Measurements from ENCODE around the gene PRDM16. TPM values are rescaled to one million over a fixed set of nuclear protein-coding genes. Genes with fewer than 3 reads are reported as not detected.

Gene PRDM16
- polyA plus RNA-seq, 1 of the 3 experiments (the other 2 are of a cell fraction) = not detected

GRCh38 chr1:3457910-3458883 is 389.2 kb downstream of the PRDM16 start:
- Histone ChIP-seq H3K27ac (ENCODE audit: low read depth in 2 of 2, low read length in 1 of 2) (no peak overlapping the region; a peak in 1 of 4 replicates), H3K4me1 (ENCODE audit: control insufficient read depth in 1 of 2, insufficient read depth in 2 of 2, low read depth in 1 of 2, low read length in 1 of 2) (peaks cover 0 to 33% of the 10 kb centered on the region in 2 experiments; a peak in 1 of 4 replicates), H3K79me2 (ENCODE audit: insufficient read depth) (no peaks in the 10 kb centered on the region), H2AFZ (ENCODE audit: low read depth) (no peak overlapping the region), H3F3A (replicated peaks; ENCODE audit: insufficient read depth) (no peaks in the 10 kb centered on the region), H3K4me3 (ENCODE audit: low read depth in 2 of 2, low read length in 1 of 2) (no peak overlapping the region), H3K4me2 (no peak overlapping the region), H4K20me1 (ENCODE audit: insufficient read depth) (no peaks in the 10 kb centered on the region), H3K27me3 (ENCODE audit: insufficient read depth) (no peaks in the 10 kb centered on the region), H3K9me2 (no peaks in the 10 kb centered on the region), H3K9me3 (no peaks in the 10 kb centered on the region), H3K9ac (no peak overlapping the region), H3K36me3 (replicated peaks in 1 of 2; ENCODE audit: control insufficient read depth in 1 of 2, insufficient read depth in 2 of 2, low read length in 1 of 2) (no peaks in the 10 kb centered on the region)
- ChIA-PET POLR2A (no interaction called here), CTCF (interaction anchor here (0.6 to 3.7 kb wide), 5 partner anchors 26 to 1088 kb away, joined by 3 to 26 read pairs (median 3); no protein-coding TSS in a partner anchor)
- WGBS (ENCODE audit: low lambda C conversion rate) = 88% methylated on average over 5 of the region's 18 CpGs
- no peak for DNase-seq
- TF ChIP-seq RFX5 (IDR thresholded peaks at IDR 0.05; ENCODE audit: low read length) = no peak
- TF ChIP-seq RXRA (IDR thresholded peaks at IDR 0.05; ENCODE audit: borderline replicate concordance, low read depth) = no peak
- no peak for TF ChIP-seq JUND (IDR thresholded peaks at IDR 0.05)
- TF ChIP-seq CHD2 (IDR thresholded peaks at IDR 0.05; ENCODE audit: low read length, partially characterized antibody) = no peak

- Histone ChIP-seq H4K20me1 (ENCODE audit: insufficient read depth) (no peaks in the 10 kb centered on the region), H3K9ac (no peak overlapping the region), H3K4me3 (ENCODE audit: low read depth in 2 of 2, low read length in 1 of 2) (no peak overlapping the region), H3K4me1 (ENCODE audit: control insufficient read depth in 1 of 2, insufficient read depth in 2 of 2, low read depth in 1 of 2, low read length in 1 of 2) (peaks cover 0 to 30% of the 10 kb centered on the region in 2 experiments; a peak in 1 of 4 replicates), H3K79me2 (ENCODE audit: insufficient read depth) (no peaks in the 10 kb centered on the region), H3K36me3 (replicated peaks in 1 of 2; ENCODE audit: control insufficient read depth in 1 of 2, insufficient read depth in 2 of 2, low read length in 1 of 2) (no peaks in the 10 kb centered on the region), H3K9me2 (no peaks in the 10 kb centered on the region), H2AFZ (ENCODE audit: low read depth) (no peak overlapping the region), H3K4me2 (no peak overlapping the region), H3F3A (replicated peaks; ENCODE audit: insufficient read depth) (no peaks in the 10 kb centered on the region), H3K9me3 (no peaks in the 10 kb centered on the region), H3K27ac (ENCODE audit: low read depth in 2 of 2, low read length in 1 of 2) (peak overlapping the region in 1 of 2 experiments; percentile 71; a peak in 2 of 4 replicates), H3K27me3 (ENCODE audit: insufficient read depth) (no peaks in the 10 kb centered on the region)
- ChIA-PET POLR2A (no interaction called here), CTCF (interaction anchor here (0.6 to 3.7 kb wide), 9 partner anchors 13 to 1089 kb away, joined by 3 to 26 read pairs (median 3); no protein-coding TSS in a partner anchor)
- DNase-seq = peak; percentile 68
- 67% methylated on average over 16 of the region's 24 CpGs for WGBS (ENCODE audit: low lambda C conversion rate)
- TF ChIP-seq GATA2 (CRISPR knock-in tag; IDR thresholded peaks at IDR 0.05) = no peak
- no peak for TF ChIP-seq JUND (IDR thresholded peaks at IDR 0.05)
- 0 out of 2 replicates have a peak, but pooled peaks have one; percentile 44 for TF ChIP-seq MXI1 (IDR thresholded peaks at IDR 0.05; ENCODE audit: low read depth, low read length)
- no peak for TF ChIP-seq FOXJ3 (CRISPR knock-in tag; IDR thresholded peaks at IDR 0.05)
- no peak for TF ChIP-seq NFIC (IDR thresholded peaks at IDR 0.05; ENCODE audit: borderline replicate concordance)
- no peak for TF ChIP-seq RAD21 (IDR thresholded peaks at IDR 0.05; ENCODE audit: low read length)
- no peak for TF ChIP-seq CTCF (IDR thresholded peaks at IDR 0.05)
Measured at GRCh38 chr1:3459051-3459908, 390.3 kb downstream of the PRDM16 start.

Data from SK-N-SH (cell line).